CD8-positive, alpha-beta memory T cell (primary cell): ENCODE measurements around the gene MCF2L. TPM values are rescaled to one million over a fixed set of nuclear protein-coding genes. Genes with fewer than 3 reads are reported as not detected.

ENCODE experiments used
- CTCF ChIA-PET: fragments of 350-600 bp; sonication (Branson Sonifier 250); formaldehyde crosslinking; loops from one replicate; lab custom pipeline; 2021; ENCODE audit warnings: antibody characterized with exemption; lab: Charles Lee
- POLR2A ChIA-PET: fragments of 350-600 bp; sonication (Branson Sonifier 250); formaldehyde crosslinking; loops from one replicate; lab custom pipeline; 2021; ENCODE audit warnings: antibody characterized with exemption; lab: Charles Lee
- DNase-seq, 5 donors: peaks; one replicate each; pipeline versions ENCODE4 v3.0.0 to v3.0.0-alpha.2; 2020 to 2022; ENCODE audit warnings: mixed read lengths in 1 of 5
- H3K27ac ChIP-seq: one replicate; pipeline ENCODE4 v1.7.0; 2013; ENCODE audit warnings: low read depth, mild to moderate bottlenecking, low read length, moderate library complexity
- H3K27me3 ChIP-seq: 2 replicates; pipeline ENCODE4 v1.7.0; 2013; ENCODE audit warnings: low read length, mild to moderate bottlenecking; ENCODE audit not compliant: insufficient read depth, poor library complexity, severe bottlenecking
- H3K36me3 ChIP-seq: 2 replicates; pipeline ENCODE4 v1.7.0; 2013; ENCODE audit warnings: mild to moderate bottlenecking, low read length, moderate library complexity; ENCODE audit not compliant: insufficient read depth
- H3K4me1 ChIP-seq: 2 replicates; pipeline ENCODE4 v1.7.0; 2013; ENCODE audit warnings: mild to moderate bottlenecking, low read length, moderate library complexity; ENCODE audit not compliant: insufficient read depth
- H3K4me3 ChIP-seq: 2 replicates; pipeline ENCODE4 v1.7.0; 2013; ENCODE audit warnings: mild to moderate bottlenecking, low read length
- H3K9me3 ChIP-seq: 2 replicates; pipeline ENCODE4 v1.7.0; 2013; ENCODE audit warnings: mild to moderate bottlenecking, low read length
- H3K27ac Mint-ChIP-seq, 8 donors: one replicate each; pipeline ENCODE4 v1.8.0; 2020 to 2021; ENCODE audit warnings: mixed read lengths in 8 of 8, mild to moderate bottlenecking in 6 of 8, inconsistent platforms in 3 of 8, moderate library complexity in 3 of 8
- H3K27me3 Mint-ChIP-seq, 2 donors: one replicate each; pipeline ENCODE4 v1.8.0; 2020 to 2021; ENCODE audit warnings: mixed read lengths in 2 of 2, mild to moderate bottlenecking in 1 of 2, moderate library complexity in 1 of 2
- H3K36me3 Mint-ChIP-seq, 3 donors: one replicate each; pipeline ENCODE4 v1.8.0; 2020 to 2021; ENCODE audit warnings: mixed read lengths in 3 of 3, inconsistent platforms in 1 of 3, mild to moderate bottlenecking in 1 of 3
- H3K4me1 Mint-ChIP-seq, 3 donors: one replicate each; pipeline ENCODE4 v1.8.0; 2020 to 2021; ENCODE audit warnings: mixed read lengths in 3 of 3, inconsistent platforms in 1 of 3, mild to moderate bottlenecking in 1 of 3
- H3K4me3 Mint-ChIP-seq, 7 donors: one replicate each; pipeline ENCODE4 v1.8.0; 2020 to 2021; ENCODE audit warnings: mixed read lengths in 7 of 7, mild to moderate bottlenecking in 6 of 7, moderate library complexity in 4 of 7, inconsistent platforms in 2 of 7
- H3K9me3 Mint-ChIP-seq, 5 donors: one replicate each; pipeline ENCODE4 v1.8.0; 2020 to 2022; ENCODE audit warnings: mixed read lengths in 5 of 5, mild to moderate bottlenecking in 3 of 5, moderate library complexity in 2 of 5, inconsistent platforms in 1 of 5
- polyA plus RNA-seq: library from polyadenylated mRNA; unstranded; fragments of 300-500 nt; fragmentation: Illumina TruSeq; gene quantifications from one replicate; pipeline ENCODE4 v1.2.3, GENCODE V29; 2021
- total RNA-seq, 2 experiments: library from RNA; stranded (reverse); gene quantifications; one replicate each; pipeline ENCODE4 v1.2.3, GENCODE V29; 2021

MCF2L gene
- total and polyA plus RNA-seq, 3 experiments from 2014 or later = 2.5 to 9.6 (median 9.1) TPM

- Histone ChIP-seq H3K9me3 (no peaks in the 10 kb centered on the region), H3K4me3 (no peak overlapping the region), H3K27me3 (no peaks in the 10 kb centered on the region), H3K27ac (no peak overlapping the region), H3K4me1 (no peaks in the 10 kb centered on the region), H3K36me3 (no peaks in the 10 kb centered on the region)
- Mint-ChIP-seq H3K4me3 (peak overlapping the region in 1 of 7 donors; percentile 66), H3K4me1 (no peaks in the 10 kb centered on the region), H3K9me3 (no peaks in the 10 kb centered on the region), H3K36me3 (peaks cover 0 to 34% (median 15%) of the 10 kb centered on the region in 3 donors), H3K27ac (no peak overlapping the region), H3K27me3 (no peaks in the 10 kb centered on the region)
- DNase-seq = peak in 1 of 5 donors; percentile 21
- ChIA-PET POLR2A (no interaction called here), CTCF (interaction anchor here (1.3 kb wide), 1 partner anchor 117 kb away, joined by 3 read pairs; no protein-coding TSS in a partner anchor)
These were observed 97.7 kb downstream of the MCF2L start for GRCh38 chr13:113066746-113067145.

- POLR2A ChIA-PET = no interaction called here
- no peaks in the 10 kb centered on the region for H3K4me1 ChIP-seq
- H3K9me3 ChIP-seq = no peaks in the 10 kb centered on the region
- H3K27me3 ChIP-seq = no peaks in the 10 kb centered on the region
- Mint-ChIP-seq H3K4me1 (no peaks in the 10 kb centered on the region), H3K27ac (no peak overlapping the region), H3K36me3 (peaks cover 9 to 38% (median 25%) of the 10 kb centered on the region in 3 donors), H3K9me3 (peaks cover 0 to 2% (median 0%) of the 10 kb centered on the region in 5 donors), H3K27me3 (no peaks in the 10 kb centered on the region), H3K4me3 (no peak overlapping the region)
- DNase-seq = peak in 1 of 5 donors; percentile 39
- no peak overlapping the region for H3K4me3 ChIP-seq
- H3K36me3 ChIP-seq = no peaks in the 10 kb centered on the region
- CTCF ChIA-PET = no interaction called here
- no peak overlapping the region for H3K27ac ChIP-seq
These were observed 101.1 kb downstream of the MCF2L start for GRCh38 chr13:113069861-113070805.

- no peaks in the 10 kb centered on the region for H3K4me1 Mint-ChIP-seq
- Histone ChIP-seq H3K4me1 (no peaks in the 10 kb centered on the region), H3K9me3 (no peaks in the 10 kb centered on the region), H3K4me3 (no peak overlapping the region), H3K36me3 (no peaks in the 10 kb centered on the region), H3K27me3 (no peaks in the 10 kb centered on the region), H3K27ac (no peak overlapping the region)
- H3K27ac Mint-ChIP-seq = no peak overlapping the region
- DNase-seq = no peak
- H3K4me3 Mint-ChIP-seq = no peak overlapping the region
- peaks cover 9 to 42% (median 28%) of the 10 kb centered on the region in 3 donors for H3K36me3 Mint-ChIP-seq
- POLR2A ChIA-PET = no interaction called here
- H3K9me3 Mint-ChIP-seq = peaks cover 0 to 2% (median 0%) of the 10 kb centered on the region in 5 donors
- no peaks in the 10 kb centered on the region for H3K27me3 Mint-ChIP-seq
- CTCF ChIA-PET = no interaction called here
These were observed 101.8 kb downstream of the MCF2L start for GRCh38 chr13:113070855-113071254.

- Mint-ChIP-seq H3K27me3 (no peaks in the 10 kb centered on the region), H3K27ac (peak overlapping the region in 2 of 8 donors; percentile 56 to 65), H3K9me3 (peaks cover 0 to 2% (median 0%) of the 10 kb centered on the region in 5 donors), H3K4me3 (no peak overlapping the region), H3K36me3 (peaks cover 9 to 48% (median 29%) of the 10 kb centered on the region in 3 donors), H3K4me1 (no peaks in the 10 kb centered on the region)
- H3K4me1 ChIP-seq = no peaks in the 10 kb centered on the region
- ChIA-PET POLR2A (no interaction called here), CTCF (no interaction called here)
- H3K27ac ChIP-seq = no peak overlapping the region
- no peaks in the 10 kb centered on the region for H3K27me3 ChIP-seq
- H3K4me3 ChIP-seq = no peak overlapping the region
- no peak for DNase-seq
- no peaks in the 10 kb centered on the region for H3K9me3 ChIP-seq
- no peaks in the 10 kb centered on the region for H3K36me3 ChIP-seq
These were observed 103.4 kb downstream of the MCF2L start for GRCh38 chr13:113072376-113072775.

GRCh38 chr13:113073942-113074341, 104.9 kb downstream of the MCF2L start:
- H3K36me3 ChIP-seq = no peaks in the 10 kb centered on the region

DNA sequence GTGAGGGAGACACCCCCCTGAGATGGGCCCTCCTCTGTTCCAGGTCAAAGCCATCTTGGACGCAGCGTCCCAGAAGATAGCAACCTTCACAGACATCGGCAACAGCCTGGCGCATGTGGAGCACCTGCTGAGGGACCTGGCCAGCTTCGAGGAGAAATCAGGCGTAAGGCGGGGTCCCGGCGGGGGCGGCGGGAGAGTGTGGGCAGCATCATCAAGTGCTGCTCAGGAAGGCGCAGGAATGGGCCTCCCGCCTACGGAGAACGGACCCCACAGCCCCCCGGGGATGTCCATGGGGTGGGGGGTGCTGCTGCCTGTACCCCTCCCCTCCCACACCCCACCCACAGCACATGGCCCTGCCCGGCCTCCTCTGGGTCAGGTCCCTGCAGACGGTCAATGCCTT, 105.4 kb downstream of the MCF2L start:
- CTCF ChIA-PET = no interaction called here
- H3K27ac ChIP-seq = no peak overlapping the region
- no peaks in the 10 kb centered on the region for H3K9me3 ChIP-seq

More at GRCh38 chr13:113073942-113074341, 104.9 kb downstream of the MCF2L start:
- Mint-ChIP-seq H3K9me3 (peaks cover 0 to 2% (median 0%) of the 10 kb centered on the region in 5 donors), H3K36me3 (peaks cover 9 to 57% (median 29%) of the 10 kb centered on the region in 3 donors), H3K4me1 (no peaks in the 10 kb centered on the region), H3K27me3 (no peaks in the 10 kb centered on the region), H3K27ac (no peak overlapping the region), H3K4me3 (no peak overlapping the region)
- H3K4me3 ChIP-seq = no peak overlapping the region
- ChIA-PET POLR2A (no interaction called here), CTCF (no interaction called here)
- no peaks in the 10 kb centered on the region for H3K9me3 ChIP-seq
- H3K27ac ChIP-seq = no peak overlapping the region
- peak in 1 of 5 donors; percentile 5 for DNase-seq
- H3K27me3 ChIP-seq = no peaks in the 10 kb centered on the region
- H3K4me1 ChIP-seq = no peaks in the 10 kb centered on the region

GRCh38 chr13:113074876-113075275, 105.9 kb downstream of the MCF2L start:
- Histone ChIP-seq H3K4me3 (no peak overlapping the region), H3K27ac (no peak overlapping the region), H3K4me1 (no peaks in the 10 kb centered on the region), H3K27me3 (no peaks in the 10 kb centered on the region), H3K9me3 (no peaks in the 10 kb centered on the region), H3K36me3 (no peaks in the 10 kb centered on the region)
- Mint-ChIP-seq H3K27ac (no peak overlapping the region), H3K4me1 (no peaks in the 10 kb centered on the region), H3K4me3 (no peak overlapping the region), H3K36me3 (peaks cover 9 to 57% (median 29%) of the 10 kb centered on the region in 3 donors), H3K27me3 (no peaks in the 10 kb centered on the region), H3K9me3 (peaks cover 0 to 2% (median 0%) of the 10 kb centered on the region in 5 donors)
- ChIA-PET CTCF (no interaction called here), POLR2A (no interaction called here)
- peak in 1 of 5 donors; percentile 36 for DNase-seq

More for the DNA sequence above, 105.4 kb downstream of the MCF2L start:
- Histone ChIP-seq H3K4me3 (no peak overlapping the region), H3K36me3 (no peaks in the 10 kb centered on the region), H3K4me1 (no peaks in the 10 kb centered on the region), H3K27me3 (no peaks in the 10 kb centered on the region)
- no peaks in the 10 kb centered on the region for H3K4me1 Mint-ChIP-seq
- DNase-seq = peak in 1 of 5 donors; percentile 36
- H3K9me3 Mint-ChIP-seq = peaks cover 0 to 2% (median 0%) of the 10 kb centered on the region in 5 donors
- no peak overlapping the region for H3K27ac Mint-ChIP-seq
- POLR2A ChIA-PET = no interaction called here
- H3K36me3 Mint-ChIP-seq = peaks cover 9 to 57% (median 29%) of the 10 kb centered on the region in 3 donors
- H3K4me3 Mint-ChIP-seq = no peak overlapping the region
- H3K27me3 Mint-ChIP-seq = no peaks in the 10 kb centered on the region

- H3K9me3 ChIP-seq = no peaks in the 10 kb centered on the region
- Mint-ChIP-seq H3K9me3 (peaks cover 0 to 2% (median 0%) of the 10 kb centered on the region in 5 donors), H3K27ac (no peak overlapping the region), H3K27me3 (no peaks in the 10 kb centered on the region), H3K36me3 (peaks cover 9 to 50% (median 23%) of the 10 kb centered on the region in 3 donors), H3K4me3 (no peak overlapping the region), H3K4me1 (no peaks in the 10 kb centered on the region)
- no peak overlapping the region for H3K4me3 ChIP-seq
- no peaks in the 10 kb centered on the region for H3K4me1 ChIP-seq
- CTCF ChIA-PET = no interaction called here
- no peaks in the 10 kb centered on the region for H3K36me3 ChIP-seq
- H3K27me3 ChIP-seq = no peaks in the 10 kb centered on the region
- peak in 1 of 5 donors; percentile 40 for DNase-seq
- POLR2A ChIA-PET = no interaction called here
- H3K27ac ChIP-seq = no peak overlapping the region
These were observed 106.7 kb downstream of the MCF2L start for GRCh38 chr13:113075711-113076110.
